Measurements from ENCODE around the gene HOXD13.

Gene HOXD13

DNA sequence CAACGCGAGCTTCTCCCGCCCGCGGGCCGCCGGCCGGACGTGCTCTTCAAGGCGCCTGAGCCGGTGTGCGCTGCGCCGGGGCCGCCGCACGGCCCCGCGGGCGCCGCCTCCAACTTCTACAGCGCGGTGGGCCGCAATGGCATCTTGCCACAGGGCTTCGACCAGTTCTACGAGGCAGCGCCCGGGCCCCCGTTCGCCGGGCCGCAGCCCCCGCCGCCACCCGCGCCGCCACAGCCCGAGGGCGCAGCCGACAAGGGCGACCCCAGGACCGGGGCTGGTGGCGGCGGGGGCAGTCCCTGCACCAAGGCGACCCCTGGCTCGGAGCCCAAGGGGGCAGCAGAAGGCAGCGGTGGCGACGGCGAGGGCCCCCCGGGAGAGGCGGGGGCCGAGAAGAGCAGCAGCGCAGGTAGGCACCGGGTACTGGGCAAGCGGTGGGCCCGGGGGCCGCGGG lies 15.2 kb downstream of the HOXD13 start:
- Histone ChIP-seq H3K4me1 (ENCODE audit: insufficient read depth, insufficient read length) (peaks cover 16% of the 10 kb centered on the region), H3K27me3 (ENCODE audit: insufficient read depth, insufficient read length) (peaks cover 98% of the 10 kb centered on the region), H3K9ac (ENCODE audit: insufficient read length, low read depth) (no peak overlapping the region), H3K4me3 (ENCODE audit: insufficient read length, low read depth) (peak overlapping the region; percentile 13), H3K36me3 (ENCODE audit: insufficient read depth, insufficient read length, low read length) (peaks cover 6% of the 10 kb centered on the region), H3K9me3 (ENCODE audit: insufficient read depth, low read length) (no peaks in the 10 kb centered on the region)
- TF ChIP-seq ZNF274 (IDR thresholded peaks at IDR 0.05; ENCODE audit: low read depth, low read length) (no peak), SUZ12 (IDR thresholded peaks at IDR 0.05; ENCODE audit: extremely low read depth, insufficient read depth, insufficient read length) (no peak), YY1 (IDR thresholded peaks at IDR 0.05; ENCODE audit: insufficient read depth, insufficient read length) (no peak)
- no peak for DNase-seq (ENCODE audit: low read depth, low spot score)

GRCh38 chr2:176109192-176109901 lies 16.8 kb downstream of the HOXD13 start:
- no peak for DNase-seq (ENCODE audit: low read depth, low spot score)
- peaks cover 98% of the 10 kb centered on the region for H3K27me3 ChIP-seq (ENCODE audit: insufficient read depth, insufficient read length)
- H3K9ac ChIP-seq (ENCODE audit: insufficient read length, low read depth): no peak overlapping the region
- peaks cover 6% of the 10 kb centered on the region for H3K36me3 ChIP-seq (ENCODE audit: insufficient read depth, insufficient read length, low read length)
- peak overlapping the region; percentile 5 for H3K4me3 ChIP-seq (ENCODE audit: insufficient read length, low read depth)
- no peaks in the 10 kb centered on the region for H3K9me3 ChIP-seq (ENCODE audit: insufficient read depth, low read length)
- peaks cover 16% of the 10 kb centered on the region for H3K4me1 ChIP-seq (ENCODE audit: insufficient read depth, insufficient read length)
- TF ChIP-seq YY1 (IDR thresholded peaks at IDR 0.05; ENCODE audit: insufficient read depth, insufficient read length) (no peak), SUZ12 (IDR thresholded peaks at IDR 0.05; ENCODE audit: extremely low read depth, insufficient read depth, insufficient read length) (peak; percentile 67)

- DNase-seq (ENCODE audit: low read depth, low spot score): no peak
- Histone ChIP-seq H3K9ac (ENCODE audit: insufficient read length, low read depth) (no peak overlapping the region), H3K27me3 (ENCODE audit: insufficient read depth, insufficient read length) (peaks cover 98% of the 10 kb centered on the region)
These were observed 17.4 kb downstream of the HOXD13 start for GRCh38 chr2:176109946-176110345.

GRCh38 chr2:176110415-176111308 lies 18.1 kb downstream of the HOXD13 start:
- H3K36me3 ChIP-seq (ENCODE audit: insufficient read depth, insufficient read length, low read length): peaks cover 6% of the 10 kb centered on the region
- TF ChIP-seq SUZ12 (IDR thresholded peaks at IDR 0.05; ENCODE audit: extremely low read depth, insufficient read depth, insufficient read length) (no peak), YY1 (IDR thresholded peaks at IDR 0.05; ENCODE audit: insufficient read depth, insufficient read length) (no peak), ZNF274 (IDR thresholded peaks at IDR 0.05; ENCODE audit: low read depth, low read length) (no peak)

More at GRCh38 chr2:176109946-176110345, 17.4 kb downstream of the HOXD13 start:
- H3K4me3 ChIP-seq (ENCODE audit: insufficient read length, low read depth): no peak overlapping the region
- peaks cover 6% of the 10 kb centered on the region for H3K36me3 ChIP-seq (ENCODE audit: insufficient read depth, insufficient read length, low read length)
- H3K9me3 ChIP-seq (ENCODE audit: insufficient read depth, low read length): no peaks in the 10 kb centered on the region
- TF ChIP-seq ZNF274 (IDR thresholded peaks at IDR 0.05; ENCODE audit: low read depth, low read length): no peak
- no peak for TF ChIP-seq YY1 (IDR thresholded peaks at IDR 0.05; ENCODE audit: insufficient read depth, insufficient read length)
- no peak for TF ChIP-seq SUZ12 (IDR thresholded peaks at IDR 0.05; ENCODE audit: extremely low read depth, insufficient read depth, insufficient read length)
- peaks cover 15% of the 10 kb centered on the region for H3K4me1 ChIP-seq (ENCODE audit: insufficient read depth, insufficient read length)

GRCh38 chr2:176111309-176111663 lies 18.8 kb downstream of the HOXD13 start:
- Histone ChIP-seq H3K4me1 (ENCODE audit: insufficient read depth, insufficient read length) (peaks cover 5% of the 10 kb centered on the region), H3K4me3 (ENCODE audit: insufficient read length, low read depth) (no peak overlapping the region), H3K9ac (ENCODE audit: insufficient read length, low read depth) (no peak overlapping the region), H3K9me3 (ENCODE audit: insufficient read depth, low read length) (no peaks in the 10 kb centered on the region), H3K36me3 (ENCODE audit: insufficient read depth, insufficient read length, low read length) (peaks cover 6% of the 10 kb centered on the region), H3K27me3 (ENCODE audit: insufficient read depth, insufficient read length) (peaks cover 98% of the 10 kb centered on the region)
- DNase-seq (ENCODE audit: low read depth, low spot score): no peak
- TF ChIP-seq SUZ12 (IDR thresholded peaks at IDR 0.05; ENCODE audit: extremely low read depth, insufficient read depth, insufficient read length): no peak

More at GRCh38 chr2:176110415-176111308, 18.1 kb downstream of the HOXD13 start:
- Histone ChIP-seq H3K9ac (ENCODE audit: insufficient read length, low read depth) (no peak overlapping the region), H3K4me3 (ENCODE audit: insufficient read length, low read depth) (no peak overlapping the region), H3K9me3 (ENCODE audit: insufficient read depth, low read length) (no peaks in the 10 kb centered on the region), H3K27me3 (ENCODE audit: insufficient read depth, insufficient read length) (peaks cover 98% of the 10 kb centered on the region), H3K4me1 (ENCODE audit: insufficient read depth, insufficient read length) (peaks cover 8% of the 10 kb centered on the region)
- DNase-seq (ENCODE audit: low read depth, low spot score): no peak

- TF ChIP-seq SUZ12 (IDR thresholded peaks at IDR 0.05; ENCODE audit: extremely low read depth, insufficient read depth, insufficient read length) (no peak), YY1 (IDR thresholded peaks at IDR 0.05; ENCODE audit: insufficient read depth, insufficient read length) (no peak), ZNF274 (IDR thresholded peaks at IDR 0.05; ENCODE audit: low read depth, low read length) (no peak)
- peaks cover 98% of the 10 kb centered on the region for H3K27me3 ChIP-seq (ENCODE audit: insufficient read depth, insufficient read length)
These were observed 19.4 kb downstream of the HOXD13 start for GRCh38 chr2:176111846-176112374.

More at GRCh38 chr2:176111846-176112374, 19.4 kb downstream of the HOXD13 start:
- Histone ChIP-seq H3K36me3 (ENCODE audit: insufficient read depth, insufficient read length, low read length) (peaks cover 7% of the 10 kb centered on the region), H3K9me3 (ENCODE audit: insufficient read depth, low read length) (0 out of 2 replicates have a peak, but pooled peaks cover 4% of the 10 kb centered on the region), H3K4me1 (ENCODE audit: insufficient read depth, insufficient read length) (peaks cover 3% of the 10 kb centered on the region), H3K9ac (ENCODE audit: insufficient read length, low read depth) (no peak overlapping the region), H3K4me3 (ENCODE audit: insufficient read length, low read depth) (no peak overlapping the region)
- no peak for DNase-seq (ENCODE audit: low read depth, low spot score)
